BJ (cell line): ENCODE measurements around the gene FBXW9. TPM values are rescaled to one million over a fixed set of nuclear protein-coding genes. Genes with fewer than 3 reads are reported as not detected.

Experiments
- CTCF ChIA-PET: fragments of 350-600 bp; formaldehyde crosslinking; extraction: SDS; loops from one replicate; lab custom pipeline; 2021; ENCODE audit warnings: antibody characterized with exemption, inconsistent platforms; lab: Yijun Ruan, JAX
- POLR2A ChIA-PET: fragments of 300-600 bp; sonication (Branson Sonifier 250); formaldehyde crosslinking; extraction: SDS; loops from one replicate; lab custom pipeline; 2021; ENCODE audit warnings: antibody characterized with exemption; lab: Charles Lee
- DNase-seq: peaks from one replicate; pipeline ENCODE4 v3.0.0-alpha.2; 2011; ENCODE audit warnings: low read depth
- H3K27me3 ChIP-seq: 2 replicates; pipeline ENCODE4 v1.6.0; 2011; ENCODE audit warnings: low read length; ENCODE audit not compliant: control insufficient read depth, insufficient read depth
- H3K36me3 ChIP-seq: 2 replicates; pipeline ENCODE4 v1.5.1; 2011; ENCODE audit warnings: low read length; ENCODE audit not compliant: control insufficient read depth, insufficient read depth
- H3K4me3 ChIP-seq: 2 replicates; pipeline ENCODE4 v1.5.1; 2011; ENCODE audit warnings: low read depth, mild to moderate bottlenecking, control low read depth, low read length
- CTCF ChIP-seq: IDR thresholded peaks from 2 replicates; pipeline ENCODE4 v1.5.1; 2011; ENCODE audit warnings: low read depth, mild to moderate bottlenecking, control low read depth, inconsistent platforms, low read length, moderate library complexity; ENCODE audit not compliant: insufficient read depth
- polyA plus RNA-seq: library from polyadenylated mRNA; depleted of rRNA; stranded (reverse); fragments of >200 nt; gene quantifications from 2 replicates; pipeline ENCODE4 v1.2.3, GENCODE V29; 2011

Gene FBXW9
- polyA plus RNA-seq, 1 experiment, result 13.6 TPM

DNA sequence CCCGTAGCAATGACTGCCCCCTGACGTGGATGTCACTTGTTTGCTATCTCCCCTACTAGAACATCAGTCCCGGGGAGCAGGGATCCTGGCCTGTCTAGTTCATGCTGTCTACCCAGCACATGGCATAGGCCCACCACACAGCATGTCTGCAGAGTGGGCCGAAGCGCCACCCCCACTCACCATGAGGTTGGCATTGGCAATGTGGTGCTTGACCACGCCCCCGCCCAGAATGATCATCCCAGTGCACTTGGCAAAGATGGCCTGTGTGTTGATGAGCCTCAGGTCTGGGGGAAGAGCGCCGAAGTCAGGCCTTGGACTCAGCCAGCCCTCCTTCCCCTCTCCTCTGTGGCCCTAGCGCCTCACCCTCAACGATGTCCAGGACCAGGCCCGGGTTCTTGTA lies 19.5 kb downstream of the FBXW9 start:
- ChIA-PET CTCF (interaction anchor here (0.6 to 3.9 kb wide), 10 partner anchors 9 to 617 kb away, joined by 3 to 16 read pairs (median 4); partner anchors contain the start of gene FBXW9), POLR2A (no interaction called here)
- TF ChIP-seq CTCF, result no peak
- Histone ChIP-seq H3K4me3 (no peak overlapping the region), H3K27me3 (no peaks in the 10 kb centered on the region), H3K36me3 (peaks cover 35% of the 10 kb centered on the region)
- no peak for DNase-seq

GRCh38 chr19:12676384-12676792 lies 20.0 kb downstream of the FBXW9 start:
- TF ChIP-seq CTCF, result peak; percentile 91
- CTCF ChIA-PET, result interaction anchor here (0.6 to 3.9 kb wide), 12 partner anchors 8 to 617 kb away, joined by 3 to 16 read pairs (median 4); partner anchors contain the start of genes FBXW9, MAN2B1 and WDR83
- no peak for DNase-seq
- no peaks in the 10 kb centered on the region for H3K27me3 ChIP-seq
- no peak overlapping the region for H3K4me3 ChIP-seq
- POLR2A ChIA-PET, result no interaction called here
- H3K36me3 ChIP-seq, result peaks cover 35% of the 10 kb centered on the region

DNA sequence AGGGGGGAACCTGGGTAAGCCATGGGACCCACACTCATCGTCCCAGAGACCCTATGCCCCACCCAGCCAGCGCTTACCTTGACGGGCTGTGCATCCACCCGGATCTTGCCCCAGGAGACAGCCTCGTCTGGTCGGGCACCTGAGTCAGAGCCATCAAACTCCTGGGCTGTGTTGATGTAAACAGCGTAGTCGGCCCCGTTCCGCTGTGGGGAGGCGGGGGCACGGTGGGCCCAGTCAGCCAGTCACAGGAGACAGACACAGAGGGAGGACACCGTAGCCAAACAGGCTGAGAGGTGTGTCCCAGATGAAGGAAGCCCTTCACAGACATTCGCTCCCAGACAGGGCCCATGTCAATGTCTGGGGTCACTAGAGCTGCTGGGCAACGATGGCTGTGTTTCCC lies 20.5 kb downstream of the FBXW9 start:
- no peak for DNase-seq
- H3K36me3 ChIP-seq, result peaks cover 35% of the 10 kb centered on the region
- no peak for TF ChIP-seq CTCF
- no peaks in the 10 kb centered on the region for H3K27me3 ChIP-seq
- ChIA-PET POLR2A (no interaction called here), CTCF (interaction anchor here (0.6 to 3.9 kb wide), 10 partner anchors 8 to 172 kb away, joined by 3 to 16 read pairs (median 4); partner anchors contain the start of genes MAN2B1 and WDR83)
- H3K4me3 ChIP-seq, result no peak overlapping the region

DNA sequence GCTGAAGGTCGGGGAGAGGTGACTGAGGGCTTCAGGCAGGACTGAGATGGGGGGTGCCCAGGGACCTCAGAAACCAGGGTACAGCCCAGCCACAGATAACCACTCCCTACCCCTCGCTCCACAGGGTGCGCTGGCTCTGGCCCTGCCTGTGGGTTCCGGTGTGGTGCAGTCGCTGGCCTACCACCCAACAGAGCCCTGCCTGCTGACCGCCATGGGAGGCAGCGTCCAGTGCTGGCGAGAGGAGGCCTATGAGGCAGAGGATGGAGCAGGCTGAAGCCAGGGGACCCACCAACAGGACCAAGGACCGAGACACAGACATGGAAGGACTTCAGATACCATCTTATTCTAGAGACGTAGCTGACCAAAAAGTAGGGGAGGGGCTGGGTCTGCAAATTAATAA lies 21.0 kb downstream of the FBXW9 start:
- H3K4me3 ChIP-seq, result no peak overlapping the region
- ChIA-PET POLR2A (no interaction called here), CTCF (interaction anchor here (1.4 to 1.6 kb wide), 2 partner anchors 9 to 85 kb away, joined by 5 read pairs; partner anchors contain the start of genes MAN2B1 and WDR83)
- H3K36me3 ChIP-seq, result peaks cover 36% of the 10 kb centered on the region
- H3K27me3 ChIP-seq, result no peaks in the 10 kb centered on the region
- DNase-seq, result no peak
- no peak for TF ChIP-seq CTCF

DNA sequence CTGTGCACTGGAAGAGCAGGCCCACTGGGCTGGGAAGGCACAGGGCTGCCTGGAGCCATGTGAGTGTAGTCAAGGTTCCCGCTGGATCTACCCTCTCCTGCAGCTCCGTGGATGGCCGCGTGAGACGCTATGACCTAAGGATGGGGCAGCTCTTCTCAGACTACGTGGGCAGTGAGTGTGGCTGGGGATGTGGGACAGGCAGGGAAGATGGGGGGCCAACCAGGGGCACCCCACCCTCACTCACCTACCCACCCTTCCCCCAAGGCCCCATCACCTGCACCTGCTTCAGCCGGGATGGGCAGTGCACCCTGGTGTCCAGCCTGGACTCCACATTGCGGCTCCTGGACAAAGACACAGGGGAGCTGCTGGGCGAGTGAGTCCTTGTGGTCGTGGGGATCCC lies 23.7 kb downstream of the FBXW9 start:
- H3K4me3 ChIP-seq, result no peak overlapping the region
- no peaks in the 10 kb centered on the region for H3K27me3 ChIP-seq
- TF ChIP-seq CTCF, result no peak
- ChIA-PET CTCF (interaction anchor here (0.7 to 2.3 kb wide), 16 partner anchors 8 to 613 kb away, joined by 3 to 19 read pairs (median 4); partner anchors contain the start of genes DHPS and TRIR), POLR2A (no interaction called here)
- peaks cover 28% of the 10 kb centered on the region for H3K36me3 ChIP-seq
- DNase-seq, result no peak
